GM18517 (cell line): ENCODE data around the gene METTL18.
"Not testable (repeated sequence)": the region's sequence is repeated elsewhere in the genome, so short reads cannot be mapped to it uniquely, and the experiment has no call there.

Experiments used
- ATAC-seq: cut with Tn5 transposase; IDR thresholded peaks from one replicate; pipeline ENCODE4 v1.9.1; 2021; ENCODE audit warnings: mild to moderate bottlenecking, moderate library complexity; ENCODE audit not compliant: unreplicated experiment

Gene METTL18

GRCh38 chr1:169794530-169795416 is at the start of gene METTL18:
Gene METTL18 (minus strand): TSS chr1:169794907. CDS start chr1:169793695, 1,212 bp downstream.
- peak; percentile 89 for ATAC-seq

GRCh38 chr1:169838942-169839341 is 44.2 kb upstream of the METTL18 start:
- ATAC-seq: no peak

GRCh38 chr1:169836198-169836597 is 41.5 kb upstream of the METTL18 start:
- no peak for ATAC-seq

- no peak for ATAC-seq
These were observed 40.9 kb upstream of the METTL18 start for GRCh38 chr1:169835647-169836046.

- no peak for ATAC-seq
These were observed 40.2 kb upstream of the METTL18 start for GRCh38 chr1:169834869-169835268.

GRCh38 chr1:169833179-169833901 is 38.6 kb upstream of the METTL18 start:
- ATAC-seq: no peak

- no peak for ATAC-seq
These were observed 35.0 kb upstream of the METTL18 start for GRCh38 chr1:169829671-169830070.

GRCh38 chr1:169824153-169824552 is 29.4 kb upstream of the METTL18 start:
- no peak for ATAC-seq

- no peak for ATAC-seq
These were observed 26.8 kb upstream of the METTL18 start for GRCh38 chr1:169821500-169821899.

GRCh38 chr1:169816617-169817016 is 21.9 kb upstream of the METTL18 start:
- ATAC-seq: no peak

- ATAC-seq: no peak
These were observed 19.6 kb upstream of the METTL18 start for GRCh38 chr1:169814265-169814664.

GRCh38 chr1:169812131-169812530 is 17.4 kb upstream of the METTL18 start:
- no peak for ATAC-seq

- not testable (repeated sequence) for ATAC-seq
These were observed 16.8 kb upstream of the METTL18 start for GRCh38 chr1:169811418-169812035.

GRCh38 chr1:169809370-169810095 is 14.8 kb upstream of the METTL18 start:
- no peak for ATAC-seq

- no peak for ATAC-seq
These were observed 10.2 kb upstream of the METTL18 start for GRCh38 chr1:169804941-169805340.

- ATAC-seq: no peak
These were observed 8.2 kb upstream of the METTL18 start for GRCh38 chr1:169802888-169803287.

- ATAC-seq: no peak
These were observed 2.6 kb upstream of the METTL18 start for GRCh38 chr1:169797281-169797680.

GRCh38 chr1:169796274-169796810 is 1.6 kb upstream of the METTL18 start:
- ATAC-seq: no peak

- ATAC-seq: no peak
These were observed 980 bp upstream of the METTL18 start for GRCh38 chr1:169795687-169796086.

GRCh38 chr1:169793730-169794129 is 977 bp downstream of the METTL18 start:
- no peak for ATAC-seq

- no peak for ATAC-seq
These were observed 6.3 kb downstream of the METTL18 start for GRCh38 chr1:169788402-169788801.
